Measurements from ENCODE around the gene CDS1. TPM values are rescaled to one million over a fixed set of nuclear protein-coding genes. Genes with fewer than 3 reads are reported as not detected.

CDS1 gene
- total and polyA plus RNA-seq, 10 donors, result 0.15 to 3.8 (median 1.4) TPM

- Histone ChIP-seq H3K27me3 (replicated peaks in 1 of 7) (peaks cover 0 to 9% (median 0%) of the 10 kb centered on the region in 7 donors), H3K9me3 (no peaks in the 10 kb centered on the region), H3K27ac (no peak overlapping the region), H3K36me3 (no peaks in the 10 kb centered on the region), H3K4me3 (no peak overlapping the region), H3K4me1 (no peaks in the 10 kb centered on the region)
- 29 to 65% (median 53%) methylated on average over 3 of the region's 3 CpGs for WGBS, 5 donors
- TF ChIP-seq POLR2A (IDR thresholded peaks at IDR 0.05), result no peak
- TF ChIP-seq POLR2AphosphoS5 (IDR thresholded peaks at IDR 0.05), result no peak
- no peak for DNase-seq
- intact Hi-C loops (cut with DNase I; ENCODE audit: low total_unique reads), result no loop called here
Observed at GRCh38 chr4:84568496-84568895, 14.4 kb upstream of the CDS1 start.

GRCh38 chr4:84569009-84569408, 13.9 kb upstream of the CDS1 start:
- H3K36me3 ChIP-seq, result no peaks in the 10 kb centered on the region
- TF ChIP-seq POLR2A (IDR thresholded peaks at IDR 0.05), result no peak
- WGBS, 5 donors, result 84 to 91% (median 85%) methylated on average over 2 of the region's 2 CpGs
- intact Hi-C loops (cut with DNase I; ENCODE audit: low total_unique reads), result no loop called here
- DNase-seq, result no peak
- H3K27me3 ChIP-seq (replicated peaks in 1 of 7), result peaks cover 0 to 10% (median 0%) of the 10 kb centered on the region in 7 donors
- no peaks in the 10 kb centered on the region for H3K4me1 ChIP-seq
- H3K9me3 ChIP-seq, result no peaks in the 10 kb centered on the region
- no peak overlapping the region for H3K4me3 ChIP-seq
- no peak overlapping the region for H3K27ac ChIP-seq

GRCh38 chr4:84573385-84574068, 9.4 kb upstream of the CDS1 start:
- Histone ChIP-seq H3K27me3 (replicated peaks in 1 of 7) (peaks cover 0 to 31% (median 0%) of the 10 kb centered on the region in 7 donors), H3K4me3 (no peak overlapping the region), H3K36me3 (no peaks in the 10 kb centered on the region), H3K27ac (peak overlapping the region in 3 of 8 donors; percentile 16 to 39 (median 22)), H3K4me1 (no peaks in the 10 kb centered on the region), H3K9me3 (no peaks in the 10 kb centered on the region)
- 64 to 70% (median 66%) methylated on average over 4 of the region's 4 CpGs for WGBS, 5 donors
- no peak for TF ChIP-seq POLR2AphosphoS5 (IDR thresholded peaks at IDR 0.05)
- no peak for TF ChIP-seq POLR2A (IDR thresholded peaks at IDR 0.05)
- TF ChIP-seq CTCF (IDR thresholded peaks at IDR 0.05 in 8 of 11, conservative IDR thresholded peaks at IDR 0.05 in 3 of 11), result no peak
- intact Hi-C loops (cut with DNase I; ENCODE audit: low total_unique reads), result no loop called here
- DNase-seq, result no peak

- H3K36me3 ChIP-seq, result no peaks in the 10 kb centered on the region
- no peaks in the 10 kb centered on the region for H3K4me1 ChIP-seq
- H3K27me3 ChIP-seq (replicated peaks in 1 of 7), result peaks cover 0 to 30% (median under 1%) of the 10 kb centered on the region in 7 donors
- TF ChIP-seq POLR2AphosphoS5 (IDR thresholded peaks at IDR 0.05), result no peak
- TF ChIP-seq POLR2A (IDR thresholded peaks at IDR 0.05), result no peak
- no peak for TF ChIP-seq CTCF (IDR thresholded peaks at IDR 0.05 in 8 of 11, conservative IDR thresholded peaks at IDR 0.05 in 3 of 11)
- WGBS, 5 donors, result 63 to 83% (median 70%) methylated on average over 6 of the region's 6 CpGs
- H3K27ac ChIP-seq, result peak overlapping the region in 3 of 8 donors; percentile 16 to 39 (median 22)
- no peak for DNase-seq
- intact Hi-C loops (cut with DNase I; ENCODE audit: low total_unique reads), result no loop called here
- H3K9me3 ChIP-seq, result no peaks in the 10 kb centered on the region
- no peak overlapping the region for H3K4me3 ChIP-seq
Observed at GRCh38 chr4:84574069-84574720, 8.7 kb upstream of the CDS1 start.

Measured in spleen (tissue), 11 donors.